Activated CD4-positive, alpha-beta T cell treated with anti-CD3 and anti-CD28 coated beads, Interleukin-2, amount 50 U/mL, for 24 hours (primary cell): Measurements from ENCODE around the gene FUS.
"Not testable (repeated sequence)": the region's sequence is repeated elsewhere in the genome, so short reads cannot be mapped to it uniquely, and the experiment has no call there.

Source experiments
- DNase-seq, 2 donors: peaks; one replicate each; pipeline ENCODE4 v3.0.0-alpha.2; 2020; ENCODE audit warnings: low read depth in 1 of 2, low spot score in 1 of 2

The FUS gene

DNA sequence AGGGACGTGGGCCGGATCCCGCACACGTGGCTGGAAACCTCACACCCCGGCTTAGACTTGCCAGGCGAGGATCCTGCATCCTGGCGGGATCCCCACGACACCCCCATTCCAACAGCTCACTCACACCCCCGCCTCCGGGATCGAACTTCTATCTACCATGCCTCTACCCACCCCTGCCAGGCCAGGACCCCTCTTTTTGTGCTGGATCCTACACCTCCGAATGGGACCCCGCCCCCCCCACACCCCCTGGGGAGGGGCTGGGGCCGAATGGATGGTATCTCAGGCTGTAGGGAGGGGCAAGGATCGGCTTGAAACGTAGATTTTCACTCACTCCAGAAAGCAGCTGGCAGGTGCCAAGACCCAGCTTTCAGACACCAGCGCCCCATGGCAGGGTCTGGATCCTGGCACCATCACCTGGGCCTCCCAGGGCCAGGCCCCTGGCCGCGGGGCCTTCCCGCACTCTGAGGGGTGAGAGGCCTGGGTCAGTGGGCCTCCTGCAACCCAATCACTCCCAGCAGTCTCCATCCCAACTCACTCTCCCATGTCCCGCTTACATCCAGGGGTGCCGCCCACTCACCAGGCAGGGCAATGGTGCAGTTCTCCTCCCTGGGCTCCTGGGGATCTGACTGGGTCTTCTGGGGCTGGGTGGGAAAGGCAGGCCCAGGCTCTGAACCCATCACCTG is 36.8 kb upstream of the FUS start:
- DNase-seq = no peak

DNA sequence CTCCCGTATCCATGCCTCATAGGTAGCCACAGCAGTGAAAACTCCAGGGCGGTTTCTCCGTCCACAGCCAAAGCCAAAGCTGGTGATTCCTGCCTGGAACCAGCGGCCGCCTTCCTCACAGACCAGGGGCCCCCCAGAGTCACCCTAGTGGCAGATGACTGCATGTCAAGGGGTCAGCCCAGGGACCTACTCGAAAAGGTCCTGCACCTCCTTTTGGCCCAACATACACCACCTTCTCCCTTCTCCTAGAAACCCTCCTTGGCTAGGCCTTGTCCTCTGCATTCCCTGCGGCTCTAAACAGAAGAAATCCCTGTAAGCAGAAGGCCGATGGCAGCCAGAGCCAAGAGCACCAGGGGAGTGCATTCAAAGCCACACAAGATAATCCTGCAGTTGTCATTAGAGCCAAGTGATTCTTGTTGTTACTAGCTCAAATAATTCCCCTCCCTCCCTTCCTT is 36.2 kb upstream of the FUS start:
- no peak for DNase-seq

DNA sequence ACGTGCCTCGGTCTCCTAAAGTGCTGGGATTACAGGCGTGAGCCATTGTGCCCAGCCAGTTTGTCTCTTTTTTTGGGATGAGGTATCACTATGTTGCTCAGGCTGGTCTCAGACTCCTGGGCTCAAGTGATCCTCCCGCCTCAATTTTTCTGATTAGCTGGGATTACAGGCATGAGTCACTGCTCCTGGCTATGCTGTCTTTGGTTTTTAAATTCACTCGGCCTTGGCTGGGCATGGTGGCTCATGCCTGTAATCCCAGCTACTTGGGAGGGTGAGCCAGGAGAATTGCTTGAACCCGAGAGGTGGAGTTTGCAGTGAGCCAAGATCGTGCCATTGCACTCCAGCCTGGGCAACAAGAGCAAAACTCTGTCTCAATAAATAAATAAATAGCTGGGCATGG is 35.5 kb upstream of the FUS start:
- DNase-seq = not testable (repeated sequence)

DNA sequence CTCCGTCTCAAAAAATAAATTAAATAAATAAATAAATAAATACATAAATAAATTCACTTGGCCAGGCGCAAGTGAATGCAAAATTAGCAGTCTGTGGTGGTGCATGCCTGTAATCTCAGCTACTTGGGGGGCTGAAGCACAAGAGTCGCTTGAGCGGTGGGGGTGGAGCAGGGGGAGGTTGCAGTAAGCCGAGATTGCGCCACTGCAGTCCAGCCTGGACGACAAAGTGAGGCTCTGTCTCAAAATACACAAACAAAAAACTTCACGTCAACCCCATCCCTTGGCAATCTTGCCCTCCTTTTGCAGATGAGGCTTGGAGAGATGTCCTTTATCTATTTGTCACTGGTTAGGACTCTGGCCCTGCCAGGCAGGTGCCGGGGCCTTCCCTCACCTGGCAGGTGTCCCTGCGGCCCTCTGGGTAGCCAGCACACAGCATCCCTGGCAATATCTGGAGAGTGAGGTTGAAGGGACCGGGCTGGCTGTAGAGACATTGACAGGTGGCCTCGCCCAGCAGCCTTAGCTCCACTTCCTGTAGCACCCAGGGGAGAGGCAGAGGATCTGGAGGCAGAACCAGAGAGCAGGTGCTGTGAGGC is 34.4 kb upstream of the FUS start:
- DNase-seq = no peak

DNA sequence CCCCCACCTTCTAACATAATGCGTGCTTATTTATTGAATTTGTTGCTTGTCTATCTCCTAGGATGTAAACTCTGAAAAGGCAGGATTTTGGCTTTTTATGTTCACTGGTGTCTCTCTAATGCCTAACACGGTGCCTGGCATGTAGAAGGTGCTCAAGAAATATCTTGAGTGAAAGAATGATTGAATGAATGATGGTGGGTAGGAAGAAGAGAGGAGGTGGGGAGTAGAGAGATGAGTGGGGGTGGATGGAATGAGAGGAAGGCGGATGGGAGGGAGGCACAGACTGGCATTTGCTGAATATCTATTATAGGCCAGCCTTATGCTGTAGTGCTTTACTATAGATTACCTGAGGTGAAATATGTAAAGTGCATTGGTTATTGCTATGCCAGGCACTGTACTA is 32.4 kb upstream of the FUS start:
- no peak for DNase-seq

DNA sequence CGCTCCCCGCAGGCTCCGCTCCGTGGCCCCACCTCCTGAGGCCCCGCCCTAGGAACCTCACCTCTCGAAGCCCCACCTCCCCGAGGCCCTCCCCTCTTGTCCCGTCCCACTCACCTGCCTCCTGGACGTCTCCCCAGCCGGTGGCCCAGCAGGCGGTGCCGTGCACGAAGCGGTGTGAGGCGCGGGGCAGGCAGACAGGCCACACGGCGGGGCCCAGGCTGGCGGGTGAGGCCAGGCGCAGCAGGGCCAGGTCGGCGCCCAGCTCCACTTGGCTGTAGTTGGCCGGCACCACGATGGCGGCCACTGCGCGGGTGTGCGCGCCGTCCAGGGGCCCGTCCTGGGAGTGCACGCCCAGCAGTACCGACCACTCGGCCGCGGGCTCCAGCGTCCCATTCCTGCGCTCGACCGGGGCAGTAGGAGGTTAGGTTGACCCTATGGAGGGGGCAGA is 31.6 kb upstream of the FUS start:
- DNase-seq = no peak

DNA sequence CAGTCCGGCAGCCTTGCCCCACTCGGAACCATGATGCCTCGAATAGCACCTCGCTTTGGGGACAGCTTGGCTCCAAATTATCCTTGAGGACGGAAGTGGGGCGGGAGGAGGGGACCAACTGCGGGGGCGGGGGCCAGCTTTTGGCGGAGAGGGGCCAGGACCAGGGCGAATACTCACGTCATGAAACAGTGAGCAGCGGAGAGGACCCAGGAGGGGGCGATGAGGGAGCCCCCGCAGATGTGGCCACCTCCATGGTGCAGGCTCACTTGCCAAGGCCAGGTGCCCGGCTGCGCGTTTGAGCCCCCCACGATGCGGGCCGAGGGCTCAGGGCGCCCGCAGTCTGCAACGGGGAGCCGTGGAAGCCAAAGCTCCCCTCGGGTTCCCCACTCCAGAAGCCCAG is 31.0 kb upstream of the FUS start:
- no peak for DNase-seq

DNA sequence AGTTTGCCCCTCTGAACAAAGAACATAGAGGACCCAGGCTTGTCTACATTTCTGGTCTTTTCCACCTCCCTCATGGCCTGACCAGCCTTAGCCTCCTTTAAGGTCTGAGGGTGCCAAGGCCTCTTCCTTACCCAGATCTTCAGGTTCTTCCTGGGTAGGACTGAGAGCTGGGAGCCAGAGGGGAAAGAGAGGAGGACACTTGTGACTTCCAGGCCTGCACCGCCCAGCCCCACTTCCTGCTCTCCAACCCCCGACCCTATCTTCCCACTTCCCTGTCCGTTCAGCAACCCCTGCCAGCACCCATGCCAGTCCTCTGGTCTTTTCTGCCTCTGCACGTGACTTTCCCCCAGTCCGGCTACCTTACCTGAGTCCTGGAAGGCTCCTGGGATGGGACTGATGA is 30.6 kb upstream of the FUS start:
- no peak for DNase-seq

DNA sequence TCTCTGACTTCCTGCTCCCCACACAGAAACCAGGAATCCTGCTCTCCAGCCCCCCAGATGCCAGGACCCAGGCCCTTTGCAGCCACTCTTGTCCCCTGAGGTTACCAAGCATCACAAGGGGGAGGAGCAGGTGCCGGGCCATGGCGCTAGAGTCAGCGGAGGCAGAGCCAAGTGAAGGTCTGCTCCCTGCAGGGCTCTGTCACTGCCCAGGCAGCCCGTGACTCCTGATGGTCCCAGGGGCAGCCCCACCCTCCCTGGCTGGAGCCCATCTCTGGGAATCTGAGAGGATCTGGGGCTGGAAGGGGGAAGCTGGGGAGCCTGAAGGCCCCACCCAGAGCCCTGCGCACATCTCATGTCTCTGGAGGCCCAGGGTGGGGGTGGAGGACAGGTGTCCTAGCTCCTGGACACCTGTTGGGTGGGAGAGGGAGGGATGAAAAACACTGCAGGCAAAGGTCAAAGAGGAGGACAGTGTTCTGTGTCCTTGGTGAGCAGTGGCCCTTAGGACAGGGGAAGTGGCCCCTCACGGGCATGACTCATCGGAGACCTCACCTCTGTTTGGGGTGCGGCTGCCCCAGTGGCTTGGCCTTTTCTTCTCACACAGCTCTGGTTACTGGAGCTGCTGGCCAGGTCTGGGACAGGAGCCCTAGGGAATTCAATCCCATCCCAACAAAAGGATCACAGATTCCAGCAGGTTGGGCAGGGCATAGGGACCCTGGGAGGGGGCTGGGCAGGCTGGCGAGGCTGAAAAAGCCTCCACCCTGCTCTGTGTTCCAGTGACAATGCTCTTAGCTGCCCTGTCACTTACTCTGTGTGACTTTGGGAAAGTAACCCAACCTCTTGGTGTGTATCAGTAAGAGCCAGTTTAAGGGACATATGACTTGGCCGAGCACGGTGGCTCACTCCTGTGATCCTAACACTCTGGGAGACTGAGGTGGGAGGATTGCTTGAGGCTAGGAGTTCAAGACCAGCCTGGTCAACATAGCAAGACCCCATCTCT is 29.7 kb upstream of the FUS start, which contains the start of gene PRSS36:
Gene PRSS36 (minus strand): TSS at position 173 of the 997 bp plus-strand sequence. CDS start 31 bp downstream, at position 142.
- DNase-seq = no peak

DNA sequence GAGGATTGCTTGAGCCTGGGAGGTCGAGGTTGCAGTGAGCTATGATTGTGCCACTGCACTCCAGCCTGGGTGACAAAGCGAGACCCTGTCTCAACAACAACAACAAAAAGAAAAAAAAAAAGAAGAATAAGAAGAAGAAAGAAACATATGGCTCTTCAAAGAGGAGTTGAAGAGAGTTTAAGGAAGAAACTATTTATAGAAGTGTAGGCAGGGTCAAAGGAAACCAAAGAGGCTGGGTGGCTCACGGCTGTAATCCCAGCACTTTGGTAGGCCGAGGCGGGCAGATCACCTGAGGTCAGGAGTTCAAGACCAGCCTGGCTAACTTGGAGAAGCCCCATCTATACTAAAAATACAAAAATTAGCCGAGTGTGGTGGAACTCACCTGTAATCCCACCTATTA is 29.0 kb upstream of the FUS start:
- DNase-seq = not testable (repeated sequence)

DNA sequence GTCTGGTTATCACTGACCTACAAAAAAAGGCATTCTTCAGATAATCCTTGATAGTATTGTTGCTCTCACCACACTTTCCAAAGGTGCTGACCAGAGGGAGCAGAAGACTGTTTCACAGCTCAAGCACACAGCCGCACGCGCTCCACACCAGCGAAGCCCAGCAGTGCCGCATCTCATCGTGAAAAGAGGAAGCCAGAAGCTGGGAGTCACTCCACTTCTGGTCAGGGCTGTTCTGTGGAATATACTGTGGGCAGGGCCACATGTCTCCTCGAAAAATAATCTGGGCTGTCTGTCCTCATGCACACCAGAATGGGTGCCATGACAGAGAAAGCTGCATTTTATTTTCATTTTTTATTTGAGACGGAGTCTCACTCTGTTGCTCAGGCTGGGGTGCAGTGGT is 22.8 kb upstream of the FUS start:
- no peak for DNase-seq

DNA sequence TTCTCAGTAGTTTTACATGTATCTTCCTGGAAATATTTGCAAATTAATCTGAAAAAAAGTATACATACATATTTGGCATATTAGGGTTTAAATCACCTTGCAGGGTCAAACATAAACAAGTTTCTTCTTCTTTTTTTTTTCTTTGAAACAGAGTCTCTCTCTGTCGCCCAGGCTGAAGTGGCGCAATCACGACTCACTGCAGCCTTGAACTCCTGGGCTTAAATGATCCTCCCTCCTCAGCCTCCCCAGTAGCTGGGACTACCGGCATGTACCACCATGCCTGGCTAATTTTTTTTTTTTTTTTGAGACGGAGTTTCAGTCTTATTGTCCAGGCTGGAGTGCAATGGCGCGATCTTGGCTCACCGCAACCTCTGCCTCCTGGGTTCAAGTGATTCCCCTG is 12.6 kb upstream of the FUS start:
- DNase-seq = no peak

DNA sequence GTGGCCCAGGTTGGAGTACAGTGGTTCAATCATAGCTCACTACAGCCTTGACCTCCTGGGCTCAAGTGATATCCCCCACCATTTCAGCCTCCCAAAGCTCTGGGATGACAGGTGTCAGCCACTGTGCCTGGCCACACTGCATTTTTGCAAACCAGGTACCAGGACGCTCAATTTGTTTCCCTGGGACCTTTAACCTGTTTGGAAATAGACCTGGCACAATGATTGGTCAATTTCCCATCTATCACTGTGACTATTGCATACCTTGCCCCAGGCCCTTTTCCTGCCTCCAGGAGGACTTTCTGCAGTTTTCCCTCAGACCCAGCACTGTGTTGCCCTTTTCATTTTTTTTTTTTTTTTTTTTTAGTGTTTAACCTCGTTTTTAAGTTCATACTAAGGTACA is 11.1 kb upstream of the FUS start:
- DNase-seq = no peak

DNA sequence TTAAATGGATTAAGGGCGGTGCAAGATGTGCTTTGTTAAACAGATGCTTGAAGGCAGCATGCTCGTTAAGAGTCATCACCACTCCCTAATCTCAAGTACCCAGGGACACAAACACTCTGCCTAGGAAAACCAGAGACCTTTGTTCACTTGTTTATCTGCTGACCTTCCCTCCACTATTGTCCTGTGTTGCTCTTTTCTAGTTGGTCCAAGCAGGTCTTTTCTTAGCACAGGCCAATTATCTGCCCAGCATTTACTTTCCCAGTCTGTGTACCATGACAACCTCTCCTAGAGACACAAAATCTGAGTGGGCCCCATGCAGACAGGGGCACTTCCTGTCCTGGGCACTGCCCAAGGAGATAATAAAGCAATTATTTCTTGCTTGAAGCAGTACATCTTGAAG is 9.9 kb upstream of the FUS start:
- DNase-seq = not testable (repeated sequence)

DNA sequence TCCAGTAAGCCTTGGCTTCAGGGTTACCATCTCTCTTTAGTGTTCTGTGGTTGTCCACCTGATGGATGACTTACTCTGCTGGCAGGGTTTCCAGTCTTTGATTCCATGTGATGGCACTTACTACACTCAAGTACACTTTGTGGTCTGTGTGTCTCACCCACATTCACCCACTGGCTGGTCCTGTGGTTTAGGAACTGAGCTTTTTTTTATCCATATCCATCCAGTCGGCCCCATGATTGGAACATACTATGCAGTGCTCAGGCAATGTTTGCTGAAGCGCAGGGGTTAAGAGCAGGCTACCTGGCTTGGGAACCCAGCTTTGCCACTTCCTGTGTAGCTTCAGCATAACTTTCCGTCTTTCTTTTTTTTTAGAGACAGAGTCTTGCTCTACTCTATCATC is 2.8 kb upstream of the FUS start:
- DNase-seq = no peak

DNA sequence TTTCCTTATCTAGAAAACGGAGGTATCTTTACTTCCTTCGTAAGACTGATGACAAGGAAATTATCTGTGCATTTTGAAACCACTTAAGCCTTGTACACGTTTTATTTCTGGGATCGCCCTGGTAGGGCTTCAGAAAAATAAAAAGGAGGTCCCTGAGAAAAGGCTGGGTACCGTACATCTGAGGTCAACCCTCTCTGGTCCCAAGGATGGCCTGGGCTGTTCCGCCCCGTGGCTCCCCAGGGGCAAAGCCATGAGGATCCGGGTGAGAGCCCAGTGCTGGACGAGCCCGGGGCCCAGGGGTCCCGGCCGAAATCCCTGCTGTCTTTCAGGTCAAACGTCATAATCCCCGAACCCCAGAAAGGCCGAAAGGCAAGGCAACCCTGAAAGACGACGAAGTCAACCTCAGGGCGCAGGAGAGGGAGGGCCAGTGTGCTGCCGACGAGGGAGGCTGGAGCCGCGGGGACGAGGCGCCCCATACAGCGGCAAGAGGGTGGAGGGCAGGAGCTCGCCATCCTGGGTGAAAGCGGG is 656 bp upstream of the FUS start:
- DNase-seq = no peak

DNA sequence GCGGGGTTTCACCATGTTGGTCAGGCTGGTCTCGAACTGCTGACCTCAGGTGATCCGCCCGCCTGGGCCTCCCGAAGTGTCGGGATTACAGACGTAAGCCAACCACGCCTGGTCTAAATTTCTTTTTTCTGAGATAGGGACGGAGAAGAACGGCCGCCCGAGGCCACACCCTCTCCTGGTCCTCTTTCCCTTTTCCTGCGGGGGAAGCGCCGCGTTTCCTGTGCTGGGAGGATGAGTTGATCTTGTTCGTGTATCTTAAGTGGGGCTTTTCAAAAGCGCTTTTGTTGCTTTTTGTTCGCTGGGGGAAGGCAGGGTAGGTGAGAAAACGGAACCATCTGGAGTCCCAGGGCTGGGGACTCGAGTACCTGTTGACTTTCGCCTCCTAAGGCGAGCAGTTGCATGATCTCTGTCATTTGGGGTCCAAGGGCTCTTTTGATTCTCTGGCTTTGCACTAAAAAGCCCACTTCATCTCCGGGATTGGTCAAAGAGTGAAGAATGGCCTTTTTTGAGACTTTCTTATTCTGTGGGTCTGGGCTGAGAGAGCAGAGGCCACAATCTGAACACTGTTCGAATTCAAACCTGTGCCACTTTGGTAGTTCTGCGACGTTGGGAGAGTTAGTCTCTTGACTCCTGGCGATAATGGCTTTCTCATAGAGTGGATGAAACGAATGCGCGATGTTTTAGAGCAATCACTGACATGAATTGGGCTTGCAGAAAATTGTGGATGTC is 1.3 kb downstream of the FUS start:
- DNase-seq = no peak

DNA sequence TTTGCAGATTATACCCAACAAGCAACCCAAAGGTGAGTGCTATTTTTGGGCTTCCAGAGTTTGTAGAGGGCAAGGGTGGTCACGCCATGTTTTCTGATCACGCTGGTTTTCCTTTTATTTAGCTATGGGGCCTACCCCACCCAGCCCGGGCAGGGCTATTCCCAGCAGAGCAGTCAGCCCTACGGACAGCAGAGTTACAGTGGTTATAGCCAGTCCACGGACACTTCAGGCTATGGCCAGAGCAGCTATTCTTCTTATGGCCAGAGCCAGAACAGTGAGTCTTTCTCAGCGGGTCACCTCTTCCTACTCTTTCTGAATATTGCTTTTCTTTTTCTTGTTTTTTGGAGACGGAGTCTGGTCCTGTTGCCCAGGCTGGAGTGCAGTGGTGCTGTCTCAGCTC is 2.5 kb downstream of the FUS start:
- DNase-seq = no peak

DNA sequence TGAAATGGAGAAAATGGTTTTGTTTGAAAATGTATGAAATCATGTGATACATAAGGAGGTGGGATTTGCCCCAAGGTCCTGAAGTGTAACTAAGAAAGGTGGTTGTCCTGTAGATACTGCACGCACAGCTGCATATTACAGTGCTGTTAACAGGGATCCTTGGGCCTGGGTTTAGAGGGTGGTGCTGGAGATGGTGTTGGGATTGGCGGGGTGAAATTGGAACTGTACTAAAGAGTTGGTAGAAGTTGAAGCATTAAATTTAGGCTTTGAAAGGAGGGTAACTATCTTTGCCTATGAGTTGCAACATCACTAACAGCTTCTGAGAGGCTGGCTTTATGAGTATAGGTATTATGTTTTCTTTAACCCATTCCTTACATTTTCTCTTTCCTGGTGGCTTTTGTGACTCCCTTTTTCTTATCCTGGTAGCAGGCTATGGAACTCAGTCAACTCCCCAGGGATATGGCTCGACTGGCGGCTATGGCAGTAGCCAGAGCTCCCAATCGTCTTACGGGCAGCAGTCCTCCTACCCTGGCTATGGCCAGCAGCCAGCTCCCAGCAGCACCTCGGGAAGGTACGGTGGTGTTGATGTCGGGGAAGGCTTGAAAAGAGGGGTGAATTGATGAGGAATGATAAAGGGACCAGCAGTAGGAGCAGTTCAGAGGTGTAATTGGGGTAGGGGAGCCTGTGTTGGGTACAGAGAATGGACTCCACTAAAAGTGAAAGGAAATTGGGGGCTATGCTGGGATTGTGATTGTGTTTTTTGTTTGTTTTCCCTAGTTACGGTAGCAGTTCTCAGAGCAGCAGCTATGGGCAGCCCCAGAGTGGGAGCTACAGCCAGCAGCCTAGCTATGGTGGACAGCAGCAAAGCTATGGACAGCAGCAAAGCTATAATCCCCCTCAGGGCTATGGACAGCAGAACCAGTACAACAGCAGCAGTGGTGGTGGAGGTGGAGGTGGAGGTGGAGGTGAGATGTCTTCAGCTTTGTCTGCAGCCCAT is 3.8 kb downstream of the FUS start:
- DNase-seq = no peak

DNA sequence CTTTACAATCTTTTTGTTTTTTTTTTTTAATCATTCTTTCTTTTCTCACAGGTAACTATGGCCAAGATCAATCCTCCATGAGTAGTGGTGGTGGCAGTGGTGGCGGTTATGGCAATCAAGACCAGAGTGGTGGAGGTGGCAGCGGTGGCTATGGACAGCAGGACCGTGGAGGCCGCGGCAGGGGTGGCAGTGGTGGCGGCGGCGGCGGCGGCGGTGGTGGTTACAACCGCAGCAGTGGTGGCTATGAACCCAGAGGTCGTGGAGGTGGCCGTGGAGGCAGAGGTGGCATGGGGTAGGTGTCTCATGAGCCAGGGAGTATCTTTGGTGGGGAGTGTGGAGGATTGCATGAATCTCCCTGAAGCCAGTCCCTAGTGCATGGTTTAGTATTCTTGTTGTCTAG is 4.9 kb downstream of the FUS start:
- no peak for DNase-seq
